ENCODE data around the gene FPR3. TPM values are rescaled to one million over a fixed set of nuclear protein-coding genes. Genes with fewer than 3 reads are reported as not detected.

The FPR3 gene
- total RNA-seq, 2 donors from 2014 or later, result 1.6 to 4.9 TPM

DNA sequence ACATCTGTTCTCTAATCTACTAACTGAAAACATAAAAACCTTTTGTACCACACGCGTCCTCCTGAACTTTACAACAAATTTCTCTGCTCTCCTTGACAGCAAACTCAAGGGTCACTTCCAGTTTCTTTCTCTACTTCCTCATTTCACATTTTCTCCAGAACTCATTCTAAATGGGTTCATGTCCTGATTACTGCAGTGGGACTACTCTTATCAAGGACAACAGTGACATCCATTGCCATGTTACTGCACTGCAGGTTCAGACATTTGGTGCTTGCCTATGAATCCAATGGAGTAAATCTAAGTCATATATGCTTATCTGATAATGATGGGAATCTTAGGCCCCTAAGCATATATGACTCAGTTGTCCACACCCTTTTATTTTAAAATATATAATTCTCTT lies 35.3 kb downstream of the FPR3 start:
- Histone ChIP-seq H3K36me3 (replicated peaks in 1 of 2; ENCODE audit: insufficient read depth in 1 of 2, low read depth in 2 of 2) (no peaks in the 10 kb centered on the region), H3K4me3 (no peak overlapping the region), H3K9me3 (peaks cover 0 to 19% (median 0%) of the 10 kb centered on the region in 3 donors), H3K27ac (no peak overlapping the region), H3K4me1 (no peaks in the 10 kb centered on the region), H3K27me3 (no peaks in the 10 kb centered on the region)
- no peak for TF ChIP-seq POLR2A (IDR thresholded peaks at IDR 0.05)
- TF ChIP-seq, protein P1, sequence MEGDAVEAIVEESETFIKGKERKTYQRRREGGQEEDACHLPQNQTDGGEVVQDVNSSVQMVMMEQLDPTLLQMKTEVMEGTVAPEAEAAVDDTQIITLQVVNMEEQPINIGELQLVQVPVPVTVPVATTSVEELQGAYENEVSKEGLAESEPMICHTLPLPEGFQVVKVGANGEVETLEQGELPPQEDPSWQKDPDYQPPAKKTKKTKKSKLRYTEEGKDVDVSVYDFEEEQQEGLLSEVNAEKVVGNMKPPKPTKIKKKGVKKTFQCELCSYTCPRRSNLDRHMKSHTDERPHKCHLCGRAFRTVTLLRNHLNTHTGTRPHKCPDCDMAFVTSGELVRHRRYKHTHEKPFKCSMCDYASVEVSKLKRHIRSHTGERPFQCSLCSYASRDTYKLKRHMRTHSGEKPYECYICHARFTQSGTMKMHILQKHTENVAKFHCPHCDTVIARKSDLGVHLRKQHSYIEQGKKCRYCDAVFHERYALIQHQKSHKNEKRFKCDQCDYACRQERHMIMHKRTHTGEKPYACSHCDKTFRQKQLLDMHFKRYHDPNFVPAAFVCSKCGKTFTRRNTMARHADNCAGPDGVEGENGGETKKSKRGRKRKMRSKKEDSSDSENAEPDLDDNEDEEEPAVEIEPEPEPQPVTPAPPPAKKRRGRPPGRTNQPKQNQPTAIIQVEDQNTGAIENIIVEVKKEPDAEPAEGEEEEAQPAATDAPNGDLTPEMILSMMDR (IDR thresholded peaks at IDR 0.05), result peak in 3 of 7 experiments; percentile 8 to 27 (median 11)
- DNase-seq (peak in 1 of 4 donors; percentile 28), ATAC-seq (no peak)
- 72 to 94% methylated on average over 2 of the region's 2 CpGs for WGBS, 2 donors
- intact Hi-C loops (cut with DNase I), result no loop called here

DNA sequence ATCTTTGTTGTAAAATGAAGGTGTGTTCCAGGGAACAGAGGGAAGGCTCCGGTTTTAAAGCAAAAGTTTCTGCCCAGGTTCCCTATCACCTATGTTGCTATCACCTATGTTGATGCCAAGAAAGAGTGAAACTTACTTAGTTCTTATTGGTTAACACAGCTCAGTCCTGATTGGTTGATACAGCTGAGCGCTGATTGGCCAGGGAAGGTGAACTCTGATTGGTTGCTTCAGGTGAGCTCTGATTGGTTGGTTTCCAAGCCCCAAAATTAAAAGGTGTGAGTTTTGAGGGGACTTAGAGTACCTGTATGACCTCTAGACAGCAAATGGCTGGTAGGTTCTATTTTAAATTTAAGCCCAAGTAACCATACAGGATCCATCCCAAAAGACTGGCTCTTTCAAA lies 42.2 kb downstream of the FPR3 start:
- H3K27me3 ChIP-seq, result no peaks in the 10 kb centered on the region
- TF ChIP-seq, protein P1 (IDR thresholded peaks at IDR 0.05), result no peak
- no peak for TF ChIP-seq POLR2A (IDR thresholded peaks at IDR 0.05)
- 91 to 95% methylated on average over 2 of the region's 2 CpGs for WGBS, 2 donors
- H3K4me1 ChIP-seq, result no peaks in the 10 kb centered on the region
- no peak overlapping the region for H3K27ac ChIP-seq
- peaks cover 0 to 7% (median 0%) of the 10 kb centered on the region in 3 donors for H3K9me3 ChIP-seq
- DNase-seq (no peak), ATAC-seq (no peak)
- intact Hi-C loops (cut with DNase I), result no loop called here
- no peak overlapping the region for H3K4me3 ChIP-seq
- no peaks in the 10 kb centered on the region for H3K36me3 ChIP-seq (replicated peaks in 1 of 2; ENCODE audit: insufficient read depth in 1 of 2, low read depth in 2 of 2)

DNA sequence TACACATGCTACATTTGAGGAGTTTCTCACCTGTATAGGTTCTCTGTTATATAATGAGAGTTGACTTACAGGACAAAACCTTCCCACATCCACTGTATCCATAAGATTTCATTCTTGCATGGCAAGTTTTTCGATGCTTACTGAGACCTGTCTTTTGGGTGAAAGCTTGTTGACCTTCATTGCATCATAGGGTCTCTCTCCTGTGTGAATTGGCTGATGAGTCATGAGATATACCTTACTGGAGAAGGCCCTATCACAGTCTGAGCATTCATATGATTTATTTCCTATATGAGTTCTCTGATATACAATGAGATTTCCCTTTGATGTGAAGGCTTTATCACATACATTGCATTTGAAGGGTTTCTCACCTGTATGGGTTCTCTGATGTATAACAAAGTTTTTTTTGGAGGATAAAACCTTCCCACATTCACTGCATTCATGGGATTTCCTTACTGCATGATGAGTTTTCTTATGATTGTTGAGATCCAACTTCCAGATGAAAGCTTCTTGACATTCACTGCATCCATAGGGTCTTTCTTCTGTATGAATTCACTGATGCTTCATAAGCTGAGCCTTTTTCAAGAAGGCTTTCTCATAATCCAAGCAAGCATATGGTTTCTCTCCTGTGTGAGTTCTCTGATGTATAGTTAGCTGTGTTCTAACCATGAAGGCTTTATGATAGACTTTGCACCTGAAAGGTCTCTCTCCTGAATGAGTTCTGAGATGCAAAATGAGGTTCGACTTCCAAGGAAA lies 67.1 kb downstream of the FPR3 start:
- peaks cover 0 to 72% (median 3%) of the 10 kb centered on the region in 3 donors for H3K9me3 ChIP-seq

DNA sequence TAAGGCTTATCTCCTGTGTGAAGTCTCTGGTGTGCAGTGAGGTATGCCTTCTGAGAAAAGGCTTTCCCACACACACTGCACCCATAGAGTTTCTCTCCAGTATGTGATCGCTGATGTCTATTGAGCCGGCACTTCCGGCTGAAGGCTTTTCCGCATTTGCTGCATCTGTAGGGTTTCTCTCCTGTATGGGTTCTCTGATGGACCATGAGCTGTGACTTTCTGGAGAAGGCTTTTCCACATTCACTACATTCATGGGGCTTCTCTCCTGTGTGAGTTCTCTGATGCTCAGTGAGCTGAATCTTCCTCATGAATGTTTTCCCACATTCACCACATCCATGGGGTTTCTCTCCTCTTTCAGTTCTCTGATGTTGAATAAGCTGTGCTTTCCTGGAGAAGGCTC lies 78.1 kb downstream of the FPR3 start:
- no peak overlapping the region for H3K4me3 ChIP-seq
- DNase-seq (no peak), ATAC-seq (no peak)
- intact Hi-C loops (cut with DNase I), result no loop called here
- no peak overlapping the region for H3K27ac ChIP-seq
- peaks cover 16 to 45% of the 10 kb centered on the region in 2 donors for H3K36me3 ChIP-seq (replicated peaks in 1 of 2; ENCODE audit: insufficient read depth in 1 of 2, low read depth in 2 of 2)
- H3K4me1 ChIP-seq, result no peaks in the 10 kb centered on the region
- H3K27me3 ChIP-seq, result no peaks in the 10 kb centered on the region
- WGBS, 2 donors, result 97 to 99% methylated on average over 4 of the region's 4 CpGs
- TF ChIP-seq POLR2A (IDR thresholded peaks at IDR 0.05), result no peak
- TF ChIP-seq, protein P1 (IDR thresholded peaks at IDR 0.05), result no peak
- peaks cover 0 to 89% (median 0%) of the 10 kb centered on the region in 3 donors for H3K9me3 ChIP-seq

More for the DNA sequence above, 67.1 kb downstream of the FPR3 start:
- Histone ChIP-seq H3K4me3 (no peak overlapping the region), H3K27me3 (no peaks in the 10 kb centered on the region), H3K27ac (no peak overlapping the region), H3K36me3 (replicated peaks in 1 of 2; ENCODE audit: insufficient read depth in 1 of 2, low read depth in 2 of 2) (no peaks in the 10 kb centered on the region), H3K4me1 (no peaks in the 10 kb centered on the region)
- TF ChIP-seq, protein P1 (IDR thresholded peaks at IDR 0.05), result no peak
- no peak for TF ChIP-seq POLR2A (IDR thresholded peaks at IDR 0.05)
- WGBS, 2 donors, result 89 to 90% methylated on average over 2 of the region's 2 CpGs
- ATAC-seq, result no peak
- no peak for DNase-seq
- intact Hi-C loops (cut with DNase I), result no loop called here

Other genes starting within 250 kb of the FPR3 start
- gene ZNF175, start 223.9 kb upstream of the FPR3 start, total RNA-seq, result 1 to 10 TPM; 4.3 to 5.2 TPM
- gene SIGLEC5, start 164.8 kb upstream of the FPR3 start, total RNA-seq, result under 1 TPM in 1 of 2 donors, not detected in 1; 0.52 TPM
- not detected for gene SIGLEC14, start 148.3 kb upstream of the FPR3 start, total RNA-seq
- gene SPACA6, start 101.8 kb upstream of the FPR3 start, total RNA-seq, result 10 to 100 TPM in 1 of 2 donors, 1 to 10 TPM in 1; 7.9 to 16.3 TPM
- 10 to 100 TPM in 1 of 2 donors, 1 to 10 TPM in 1; 1.8 to 15.8 TPM for gene HAS1, start 71.2 kb upstream of the FPR3 start, total RNA-seq
- gene FPR1, start 43.3 kb upstream of the FPR3 start, total RNA-seq, result 1 to 10 TPM in 1 of 2 donors, not detected in 1; 4.7 TPM
- under 1 TPM in 1 of 2 donors, not detected in 1; 0.78 TPM for gene FPR2, start 34.0 kb upstream of the FPR3 start, total RNA-seq
- 10 to 100 TPM; 11.2 to 16.5 TPM for gene ZNF577, start 92.8 kb downstream of the FPR3 start, total RNA-seq
- gene ZNF649, start 109.9 kb downstream of the FPR3 start, total RNA-seq, result 1 to 10 TPM; 4.0 to 5.7 TPM
- 10 to 100 TPM in 1 of 2 donors, 1 to 10 TPM in 1; 2.3 to 10.5 TPM for gene ZNF613, start 132.3 kb downstream of the FPR3 start, total RNA-seq
- gene ZNF350, start 191.7 kb downstream of the FPR3 start, total RNA-seq, result 1 to 10 TPM; 3.1 to 5.9 TPM
- gene ZNF615, start 213.1 kb downstream of the FPR3 start, total RNA-seq, result 1 to 10 TPM; 5.6 to 7.8 TPM
- gene ZNF614, start 233.2 kb downstream of the FPR3 start, total RNA-seq, result 1 to 10 TPM; 1.3 to 1.6 TPM

All from body of pancreas (tissue), 4 donors.